Upper lobe of left lung (tissue), 6 donors: ENCODE measurements around the gene PTPRD. TPM values are rescaled to one million over a fixed set of nuclear protein-coding genes. Genes with fewer than 3 reads are reported as not detected.
A peak's percentile ranks its signal among the peaks of the same experiment; 100 is the strongest.
"Not testable (repeated sequence)": the region's sequence is repeated elsewhere in the genome, so short reads cannot be mapped to it uniquely, and the experiment has no call there.

ENCODE experiments used
- ATAC-seq, 2 donors: fragments of 200-7000 bp; cut with Tn5 transposase; one replicate each; pipeline ENCODE4 v1.9.1; 2022; ENCODE audit warnings: mild to moderate bottlenecking in 2 of 2, moderate library complexity in 2 of 2; ENCODE audit not compliant: low FRiP score in 2 of 2
- DNase-seq, 2 donors: peaks; one replicate each; pipeline ENCODE4 v3.0.0-alpha.2; 2019 to 2020
- H3K27ac ChIP-seq, 4 donors: fragments of 200-600 bp; sonication (generic); one replicate each; pipeline ENCODE4 v1.5.1; 2016 to 2019
- H3K27me3 ChIP-seq, 4 donors: fragments of 200-600 bp; sonication (generic); one replicate each; pipeline ENCODE4 v1.5.1; 2017 to 2019
- H3K36me3 ChIP-seq, 4 donors: fragments of 200-600 bp; sonication (generic); one replicate each; pipeline ENCODE4 v1.5.1; 2016 to 2019
- H3K4me1 ChIP-seq, 4 donors: fragments of 200-600 bp; sonication (generic); one replicate each; pipeline ENCODE4 v1.5.1; 2018 to 2019
- H3K4me3 ChIP-seq, 4 donors: fragments of 200-600 bp; sonication (generic); one replicate each; pipeline ENCODE4 v1.5.1; 2017 to 2019; ENCODE audit warnings: mild to moderate bottlenecking in 2 of 4, moderate library complexity in 1 of 4
- H3K9me3 ChIP-seq, 4 donors: fragments of 200-600 bp; sonication (generic); one replicate each; pipeline ENCODE4 v1.5.1; 2018 to 2019
- CTCF ChIP-seq, 6 experiments: fragments of 450-650 bp in 4 of 6; fragments of 200-600 bp in 2 of 6; sonication (generic) in 2 of 6; IDR thresholded peaks; one replicate each; pipeline ENCODE4 v1.5.1; 2016 to 2019; ENCODE audit warnings: antibody characterized with exemption in 6 of 6
- EP300 ChIP-seq, 4 donors: sonication (generic); formaldehyde crosslinking; IDR thresholded peaks; one replicate each; pipeline ENCODE4 v1.5.1; 2017; ENCODE audit warnings: antibody characterized with exemption in 4 of 4, control low read depth in 2 of 4
- POLR2A ChIP-seq, 4 donors: fragments of 450-650 bp; IDR thresholded peaks; one replicate each; pipeline ENCODE4 v1.5.1; 2016 to 2017; ENCODE audit warnings: antibody characterized with exemption in 4 of 4, mild to moderate bottlenecking in 2 of 4
- POLR2AphosphoS5 ChIP-seq, 2 donors: sonication (generic); formaldehyde crosslinking; IDR thresholded peaks; one replicate each; pipeline ENCODE4 v1.5.1; 2017; ENCODE audit warnings: antibody characterized with exemption in 2 of 2
- WGBS, 2 donors: methylation state at CpG; one replicate each; pipeline ENCODE4 v1.1.5; 2017 to 2018; 5-methylcytosine and 5-hydroxymethylcytosine counted together
- total RNA-seq, 6 donors: library from RNA; depleted of rRNA in 4 of 6; stranded (reverse); fragments of >200 nt in 4 of 6; gene quantifications; one replicate each; pipeline versions ENCODE4 v1.1.0 to v1.2.1, GENCODE V29; 2016 to 2021
- donor health status: DM: no; HTN: no; CAD: no; lungs with moderate emphysema.
- donor health status: DM: no; HTN: yes; CAD: no; lungs with severe emphysema.

Gene PTPRD
- total RNA-seq, 6 donors from 2014 or later, result 7.4 to 46.1 (median 14.5) TPM

GRCh38 chr9:9004810-9005209 is 1608.0 kb downstream of the PTPRD start:
- 60 to 84% methylated on average over 3 of the region's 3 CpGs for WGBS, 2 donors
- H3K36me3 ChIP-seq, result no peaks in the 10 kb centered on the region
- H3K27me3 ChIP-seq, result no peaks in the 10 kb centered on the region
- ATAC-seq, result no peak
- H3K4me3 ChIP-seq, result no peak overlapping the region
- no peaks in the 10 kb centered on the region for H3K4me1 ChIP-seq
- TF ChIP-seq POLR2A (IDR thresholded peaks at IDR 0.05) (no peak), CTCF (IDR thresholded peaks at IDR 0.05) (no peak), POLR2AphosphoS5 (IDR thresholded peaks at IDR 0.05) (no peak), EP300 (IDR thresholded peaks at IDR 0.05) (no peak)
- no peaks in the 10 kb centered on the region for H3K9me3 ChIP-seq
- no peak overlapping the region for H3K27ac ChIP-seq
- no peak for DNase-seq

GRCh38 chr9:9002826-9003583 is 1609.8 kb downstream of the PTPRD start:
- TF ChIP-seq CTCF (IDR thresholded peaks at IDR 0.05) (no peak), EP300 (IDR thresholded peaks at IDR 0.05) (no peak), POLR2AphosphoS5 (IDR thresholded peaks at IDR 0.05) (no peak), POLR2A (IDR thresholded peaks at IDR 0.05) (no peak)
- Histone ChIP-seq H3K36me3 (no peaks in the 10 kb centered on the region), H3K4me3 (no peak overlapping the region), H3K4me1 (no peaks in the 10 kb centered on the region), H3K27ac (no peak overlapping the region), H3K9me3 (peaks cover 0 to 6% (median 0%) of the 10 kb centered on the region in 4 donors), H3K27me3 (no peaks in the 10 kb centered on the region)
- 72 to 82% methylated on average over 5 of the region's 5 CpGs for WGBS, 2 donors
- peak in 1 of 2 donors; percentile 54 for ATAC-seq
- DNase-seq, result no peak

GRCh38 chr9:8980496-8981013 is 1632.2 kb downstream of the PTPRD start:
- TF ChIP-seq CTCF (IDR thresholded peaks at IDR 0.05), result no peak
- TF ChIP-seq POLR2A (IDR thresholded peaks at IDR 0.05), result no peak
- no peak for TF ChIP-seq EP300 (IDR thresholded peaks at IDR 0.05)
- no peak for TF ChIP-seq POLR2AphosphoS5 (IDR thresholded peaks at IDR 0.05)
- no peak overlapping the region for H3K4me3 ChIP-seq
- H3K9me3 ChIP-seq, result no peaks in the 10 kb centered on the region
- H3K27me3 ChIP-seq, result no peaks in the 10 kb centered on the region
- no peaks in the 10 kb centered on the region for H3K36me3 ChIP-seq
- 70 to 75% methylated on average over 2 of the region's 2 CpGs for WGBS, 2 donors
- H3K4me1 ChIP-seq, result no peaks in the 10 kb centered on the region
- DNase-seq (no peak), ATAC-seq (no peak)
- H3K27ac ChIP-seq, result no peak overlapping the region

GRCh38 chr9:8978334-8978733 is 1634.5 kb downstream of the PTPRD start:
- Histone ChIP-seq H3K36me3 (no peaks in the 10 kb centered on the region), H3K27ac (no peak overlapping the region), H3K4me1 (no peaks in the 10 kb centered on the region), H3K9me3 (no peaks in the 10 kb centered on the region), H3K4me3 (no peak overlapping the region), H3K27me3 (no peaks in the 10 kb centered on the region)
- 85 to 93% methylated on average over 6 of the region's 6 CpGs for WGBS, 2 donors
- no peak for DNase-seq
- no peak for ATAC-seq
- no peak for TF ChIP-seq CTCF (IDR thresholded peaks at IDR 0.05)
- no peak for TF ChIP-seq POLR2AphosphoS5 (IDR thresholded peaks at IDR 0.05)
- no peak for TF ChIP-seq EP300 (IDR thresholded peaks at IDR 0.05)
- TF ChIP-seq POLR2A (IDR thresholded peaks at IDR 0.05), result no peak

- H3K27ac ChIP-seq, H3K4me1 ChIP-seq, H3K9me3 ChIP-seq, H3K27me3 ChIP-seq, H3K36me3 ChIP-seq, H3K4me3 ChIP-seq, DNase-seq, ATAC-seq: not testable (repeated sequence)
- 27 to 67% methylated on average over 3 of the region's 3 CpGs for WGBS, 2 donors
Measured at GRCh38 chr9:8968350-8968749, 1644.5 kb downstream of the PTPRD start.
